Small intestine (tissue), 7 donors: ENCODE data around the gene SIDT2. TPM values are rescaled to one million over a fixed set of nuclear protein-coding genes. Genes with fewer than 3 reads are reported as not detected.

Experiments used
- DNase-seq, 2 donors: peaks; one replicate each; pipeline versions ENCODE4 v3.0.0 to v3.0.0-alpha.2; 2013
- FAIRE-seq: peaks from 2 replicates; lab custom pipeline; 2012; peaks lifted over from hg19 to GRCh38; lab: Jason Lieb, UNC
- H3K27ac ChIP-seq, 3 donors: one replicate each; pipeline ENCODE4 v1.5.1; 2013; ENCODE audit warnings: low read length in 2 of 3, mild to moderate bottlenecking in 2 of 3, control low read depth in 1 of 3, inconsistent platforms in 1 of 3, low read depth in 1 of 3, moderate library complexity in 1 of 3
- H3K27me3 ChIP-seq, 3 donors: one replicate each; pipeline ENCODE4 v1.6.1; 2013; ENCODE audit warnings: low read length in 3 of 3, inconsistent platforms in 1 of 3; ENCODE audit not compliant: control insufficient read depth in 3 of 3, insufficient read depth in 3 of 3
- H3K36me3 ChIP-seq, 3 donors: one replicate each; pipeline ENCODE4 v1.6.1; 2013; ENCODE audit warnings: low read length in 3 of 3, inconsistent platforms in 1 of 3, low read depth in 1 of 3, mild to moderate bottlenecking in 1 of 3, moderate library complexity in 1 of 3; ENCODE audit not compliant: control insufficient read depth in 3 of 3, insufficient read depth in 2 of 3
- H3K4me1 ChIP-seq, 3 donors: one replicate each; pipeline ENCODE4 v1.6.1; 2013; ENCODE audit warnings: low read length in 2 of 3, inconsistent platforms in 1 of 3, low read depth in 1 of 3, mild to moderate bottlenecking in 1 of 3, moderate library complexity in 1 of 3; ENCODE audit not compliant: control insufficient read depth in 3 of 3, insufficient read depth in 2 of 3
- H3K4me3 ChIP-seq, 3 donors: one replicate each; pipeline ENCODE4 v1.5.1; 2013; ENCODE audit warnings: low read length in 3 of 3, control low read depth in 1 of 3, inconsistent platforms in 1 of 3, low read depth in 1 of 3, mild to moderate bottlenecking in 1 of 3, moderate library complexity in 1 of 3
- H3K9me3 ChIP-seq, 2 donors: one replicate each; pipeline ENCODE4 v1.6.1; 2013; ENCODE audit warnings: low read depth in 1 of 2, low read length in 1 of 2; ENCODE audit not compliant: control insufficient read depth in 2 of 2, insufficient read depth in 1 of 2
- WGBS, 3 donors: extraction: QIAGEN DNeasy Blood & Tissue Kit; methylation state at CpG; one replicate each; pipeline ENCODE4 v1.1.7; 2013; 5-methylcytosine and 5-hydroxymethylcytosine counted together
- polyA plus RNA-seq, 4 donors: library from polyadenylated mRNA; stranded (reverse) in 3 of 4; unstranded in 1 of 4; fragments of 200-250 nt in 3 of 4; fragments of 120-200 nt in 1 of 4; gene quantifications; one replicate each; pipeline versions ENCODE4 v1.2.1 to v1.2.3, GENCODE V29; 2013
- donor health status: healthy with polysubstance abuse.
- donor health status: control.
- donor health status: control.
- donor health status: Bipolar disorder and iron deficiency.
- donor health status: healthy.

Gene SIDT2
- polyA plus RNA-seq, 4 donors: 27.6 to 96.6 (median 55.8) TPM

- H3K4me3 ChIP-seq: no peak overlapping the region
- H3K27ac ChIP-seq: no peak overlapping the region
- no peaks in the 10 kb centered on the region for H3K27me3 ChIP-seq
- H3K4me1 ChIP-seq: peaks cover 0 to 9% (median 0%) of the 10 kb centered on the region in 3 donors
- WGBS, 3 donors: 83 to 89% (median 87%) methylated on average over 19 to 20 of the region's 20 CpGs
- H3K9me3 ChIP-seq: no peaks in the 10 kb centered on the region
- no peak for FAIRE-seq
- H3K36me3 ChIP-seq: peaks cover 6 to 91% (median 12%) of the 10 kb centered on the region in 3 donors
- no peak for DNase-seq
Observed at GRCh38 chr11:117188620-117189081, 10.1 kb downstream of the SIDT2 start.

- peak overlapping the region in 1 of 3 donors; percentile 26 for H3K27ac ChIP-seq
- H3K4me3 ChIP-seq: no peak overlapping the region
- DNase-seq (no peak), FAIRE-seq (no peak)
- 88 to 94% (median 92%) methylated on average over 22 of the region's 22 CpGs for WGBS, 3 donors
- H3K36me3 ChIP-seq: peaks cover 6 to 93% (median 13%) of the 10 kb centered on the region in 3 donors
- H3K9me3 ChIP-seq: no peaks in the 10 kb centered on the region
- no peaks in the 10 kb centered on the region for H3K27me3 ChIP-seq
- peaks cover 0 to 9% (median 3%) of the 10 kb centered on the region in 3 donors for H3K4me1 ChIP-seq
Observed at GRCh38 chr11:117189191-117189940, 10.8 kb downstream of the SIDT2 start.

GRCh38 chr11:117189941-117190544 is 11.5 kb downstream of the SIDT2 start:
- Histone ChIP-seq H3K36me3 (peaks cover 6 to 98% (median 13%) of the 10 kb centered on the region in 3 donors), H3K9me3 (no peaks in the 10 kb centered on the region), H3K27ac (no peak overlapping the region), H3K4me3 (no peak overlapping the region), H3K27me3 (no peaks in the 10 kb centered on the region), H3K4me1 (peaks cover 0 to 7% (median 3%) of the 10 kb centered on the region in 3 donors)
- DNase-seq (no peak), FAIRE-seq (no peak)
- 72 to 84% (median 78%) methylated on average over 8 of the region's 8 CpGs for WGBS, 3 donors

GRCh38 chr11:117191680-117192400 is 13.3 kb downstream of the SIDT2 start:
- FAIRE-seq (no peak), DNase-seq (no peak)
- Histone ChIP-seq H3K4me3 (no peak overlapping the region), H3K27me3 (no peaks in the 10 kb centered on the region), H3K36me3 (peaks cover 13 to 98% (median 15%) of the 10 kb centered on the region in 3 donors), H3K4me1 (peaks cover 0 to 6% (median 3%) of the 10 kb centered on the region in 3 donors), H3K9me3 (no peaks in the 10 kb centered on the region), H3K27ac (no peak overlapping the region)
- WGBS, 3 donors: 93 to 94% (median 94%) methylated on average over 26 of the region's 26 CpGs

GRCh38 chr11:117192401-117192875 is 13.9 kb downstream of the SIDT2 start:
- Histone ChIP-seq H3K9me3 (no peaks in the 10 kb centered on the region), H3K4me3 (no peak overlapping the region), H3K27ac (no peak overlapping the region), H3K36me3 (peaks cover 13 to 98% (median 15%) of the 10 kb centered on the region in 3 donors), H3K27me3 (no peaks in the 10 kb centered on the region), H3K4me1 (peaks cover 0 to 6% (median 3%) of the 10 kb centered on the region in 3 donors)
- DNase-seq (no peak), FAIRE-seq (no peak)
- WGBS, 3 donors: 94 to 97% (median 95%) methylated on average over 13 to 17 of the region's 17 CpGs

- H3K4me1 ChIP-seq: peaks cover 0 to 10% (median 3%) of the 10 kb centered on the region in 3 donors
- H3K36me3 ChIP-seq: peaks cover 13 to 98% (median 15%) of the 10 kb centered on the region in 3 donors
- H3K27me3 ChIP-seq: no peaks in the 10 kb centered on the region
- no peak overlapping the region for H3K27ac ChIP-seq
- no peak overlapping the region for H3K4me3 ChIP-seq
- 93 to 95% (median 94%) methylated on average over 15 of the region's 15 CpGs for WGBS, 3 donors
- H3K9me3 ChIP-seq: no peaks in the 10 kb centered on the region
- no peak for DNase-seq
- no peak for FAIRE-seq
Observed at GRCh38 chr11:117193130-117194020, 14.8 kb downstream of the SIDT2 start.

- H3K36me3 ChIP-seq: peaks cover 13 to 94% (median 15%) of the 10 kb centered on the region in 3 donors
- no peaks in the 10 kb centered on the region for H3K27me3 ChIP-seq
- H3K9me3 ChIP-seq: no peaks in the 10 kb centered on the region
- no peak overlapping the region for H3K4me3 ChIP-seq
- peaks cover 0 to 18% (median 3%) of the 10 kb centered on the region in 3 donors for H3K4me1 ChIP-seq
- DNase-seq: no peak
- FAIRE-seq: no peak
- H3K27ac ChIP-seq: peak overlapping the region in 1 of 3 donors; percentile 11
- 78 to 84% (median 83%) methylated on average over 5 of the region's 5 CpGs for WGBS, 3 donors
Observed at GRCh38 chr11:117194267-117194666, 15.7 kb downstream of the SIDT2 start.
